ENCODE measurements around the gene PUM2.

Gene PUM2

DNA sequence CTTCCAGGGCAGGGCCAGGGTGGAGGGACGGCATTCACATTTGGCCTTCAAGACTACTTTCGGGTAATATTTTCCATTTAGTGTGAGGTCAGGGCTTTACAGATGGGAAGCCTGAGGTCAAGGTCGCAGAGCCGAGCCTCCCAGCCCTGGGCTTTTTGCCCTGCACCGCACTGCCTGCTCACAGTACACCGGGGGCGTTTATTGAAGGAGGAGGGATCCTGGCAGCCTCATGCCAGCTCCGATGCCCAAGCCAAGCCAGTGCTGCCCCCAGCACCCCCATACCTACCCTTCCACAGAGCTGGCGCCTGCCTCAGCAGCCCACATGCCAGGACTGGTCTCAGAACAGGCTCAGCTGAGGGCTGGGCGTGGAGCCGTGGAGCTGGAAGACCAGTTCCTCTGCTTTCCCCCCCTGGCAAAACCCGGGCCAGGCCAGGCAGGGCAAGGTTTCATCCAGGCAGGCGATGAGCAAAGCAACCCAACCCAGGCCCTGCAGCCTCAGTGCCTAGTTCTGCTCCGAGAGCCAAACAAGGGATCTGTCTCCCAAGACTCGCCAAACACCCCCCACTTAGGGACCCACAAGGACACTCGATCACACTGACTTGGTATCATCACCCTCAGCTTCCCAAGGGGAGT, 137.7 kb downstream of the PUM2 start:
- no peak for DNase-seq (ENCODE audit: low read depth, low spot score)
- no peak overlapping the region for H3K4me3 ChIP-seq (ENCODE audit: low read length)

DNA sequence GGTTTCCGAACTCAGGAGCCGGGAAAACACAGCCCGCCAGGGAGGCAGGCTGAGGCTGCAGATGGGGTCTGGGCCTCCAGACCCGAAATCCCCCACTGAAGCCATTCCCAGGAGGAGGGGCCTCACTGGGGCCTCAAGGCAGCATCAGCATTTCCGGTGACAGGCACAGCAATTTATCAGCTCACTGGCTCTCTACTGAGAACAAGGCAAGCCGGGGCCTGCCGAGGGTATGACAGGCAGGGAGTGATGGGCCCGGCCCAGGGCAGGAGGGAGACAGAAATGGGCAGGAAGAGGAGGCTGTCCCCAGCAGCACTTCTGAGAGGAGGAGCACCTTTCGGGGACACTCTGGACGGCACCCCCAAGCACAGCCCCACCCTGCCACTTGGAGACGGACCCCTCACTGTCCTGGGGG, 138.2 kb downstream of the PUM2 start:
- no peak overlapping the region for H3K4me3 ChIP-seq (ENCODE audit: low read length)
- no peak for DNase-seq (ENCODE audit: low read depth, low spot score)

DNA sequence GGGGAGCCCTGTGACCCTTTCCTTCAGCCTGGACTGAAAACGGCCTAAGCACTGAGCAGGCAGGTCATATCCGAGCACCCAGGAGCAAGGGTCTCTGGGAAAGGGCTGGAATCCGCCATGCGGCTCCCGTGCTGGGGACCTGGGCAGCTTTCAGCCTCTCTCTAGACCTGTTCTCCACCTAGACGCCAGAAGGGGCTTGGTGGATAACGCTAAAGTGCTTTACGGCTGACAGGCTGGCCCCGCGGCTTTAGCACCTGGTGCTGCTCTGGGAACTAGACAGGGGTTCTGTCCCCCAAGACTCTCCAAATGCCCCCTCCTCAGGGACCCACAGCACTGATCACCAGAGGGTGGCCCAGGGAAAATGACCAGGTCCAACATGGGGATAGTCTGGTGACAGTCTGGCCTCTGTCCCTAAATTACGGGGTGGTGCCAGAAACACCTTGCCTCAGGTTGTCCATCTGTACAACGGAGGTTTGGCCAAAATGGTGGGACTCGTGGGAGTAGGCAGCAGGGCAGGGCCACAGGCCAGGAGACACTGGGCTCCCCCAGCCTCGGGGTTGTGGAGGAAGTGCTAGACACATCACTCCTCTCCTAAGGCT, 138.7 kb downstream of the PUM2 start:
- H3K4me3 ChIP-seq (ENCODE audit: low read length): no peak overlapping the region

DNA sequence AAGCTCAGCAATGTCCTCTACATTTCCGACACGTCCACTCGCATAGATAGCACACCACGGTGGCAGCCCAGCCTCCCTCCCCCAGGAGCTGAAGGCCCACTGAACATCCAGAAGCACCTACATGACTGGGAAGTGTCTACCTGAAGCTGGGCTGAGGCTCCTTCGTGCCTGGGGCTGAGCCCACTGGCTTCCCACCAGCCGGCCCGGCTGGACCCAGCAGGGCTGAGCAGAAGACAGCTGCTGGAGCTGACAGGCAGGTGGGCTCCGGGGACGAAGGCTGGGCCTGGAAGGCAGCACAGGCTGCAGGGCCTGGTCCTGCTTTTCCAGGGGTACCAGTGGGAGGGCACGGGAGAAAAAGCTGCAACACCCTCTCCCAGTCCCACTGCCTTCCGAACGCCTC, 139.2 kb downstream of the PUM2 start:
- H3K4me3 ChIP-seq (ENCODE audit: low read length): no peak overlapping the region
- DNase-seq (ENCODE audit: low read depth, low spot score): no peak

More for the DNA sequence above, 138.7 kb downstream of the PUM2 start:
- no peak for DNase-seq (ENCODE audit: low read depth, low spot score)

DNA sequence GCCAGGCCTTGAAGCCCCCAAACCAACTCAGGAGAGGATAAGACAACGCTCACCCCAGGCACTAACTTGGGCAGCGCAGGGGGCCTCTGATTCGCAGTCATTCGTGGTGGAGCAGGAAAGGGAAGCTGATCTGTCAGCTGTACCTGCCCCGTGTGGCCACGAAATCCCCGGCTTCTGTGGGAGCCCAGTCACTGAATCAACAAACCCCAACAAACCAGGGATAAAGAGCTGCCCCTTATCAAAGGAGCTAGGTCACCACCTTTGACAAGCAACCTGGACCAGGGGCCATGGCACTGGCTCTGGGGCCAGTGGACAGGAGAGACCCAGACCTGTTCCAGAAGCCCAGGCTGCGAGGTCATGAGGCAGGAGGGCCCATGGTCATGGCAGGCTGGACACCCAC, 140.2 kb downstream of the PUM2 start:
- H3K4me3 ChIP-seq (ENCODE audit: low read length): no peak overlapping the region
- DNase-seq (ENCODE audit: low read depth, low spot score): no peak

DNA sequence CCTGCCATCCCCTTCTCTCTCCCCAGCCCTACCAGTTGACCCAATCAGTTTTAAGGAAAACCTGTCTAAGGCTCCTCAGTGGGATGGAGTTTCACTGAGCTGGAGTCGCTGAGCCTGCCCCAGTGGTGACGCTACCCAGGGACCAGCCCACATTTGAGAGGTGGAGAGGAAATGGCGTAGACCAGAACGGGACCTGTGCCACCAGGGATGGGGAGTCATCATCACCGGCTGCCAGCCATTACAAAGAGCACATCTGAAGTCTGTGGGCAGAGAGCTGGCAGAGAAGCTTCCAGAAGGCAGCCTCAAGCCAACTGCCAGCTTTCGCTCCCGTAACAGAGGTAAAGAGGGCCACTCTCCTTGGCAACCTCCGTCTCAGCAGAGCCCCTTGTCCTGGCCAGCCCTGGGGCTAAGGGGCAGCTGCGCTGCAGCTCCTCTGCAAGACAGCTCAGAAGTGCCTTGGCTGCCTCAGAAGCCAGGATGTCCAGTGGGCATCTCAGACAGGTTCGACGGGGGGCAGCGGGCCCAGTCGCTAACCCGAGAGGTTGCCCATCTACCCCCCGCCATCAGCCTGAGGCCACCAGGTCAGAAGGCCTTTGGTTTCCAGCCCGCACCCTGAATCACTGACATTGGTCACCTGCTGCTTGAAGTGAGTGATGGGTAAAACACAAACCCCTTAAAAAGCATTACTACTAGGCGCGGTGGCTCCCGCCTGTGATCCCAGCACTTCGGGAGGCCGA, 141.1 kb downstream of the PUM2 start:
- H3K4me3 ChIP-seq (ENCODE audit: low read length): no peak overlapping the region
- DNase-seq (ENCODE audit: low read depth, low spot score): peak; percentile 29

DNA sequence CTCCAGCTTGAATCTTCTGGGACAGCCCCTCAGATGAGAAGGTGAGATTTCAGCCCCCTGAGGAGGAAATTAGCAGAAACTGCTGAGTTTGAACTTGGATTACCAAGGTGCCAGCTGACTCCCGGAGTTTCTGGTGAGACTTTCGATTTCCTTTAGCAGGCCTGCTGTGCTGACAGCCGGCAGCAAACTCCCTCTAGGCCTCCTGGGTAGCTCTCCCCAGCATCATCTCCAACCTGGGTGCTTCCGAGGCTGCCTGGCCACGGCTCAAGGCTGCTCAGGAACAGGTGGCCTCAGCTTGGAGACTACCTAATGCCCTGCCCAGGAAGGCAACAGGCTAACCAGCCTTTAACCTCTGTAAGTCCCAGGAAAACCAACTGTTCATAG, 142.2 kb downstream of the PUM2 start:
- DNase-seq (ENCODE audit: low read depth, low spot score): no peak
- no peak overlapping the region for H3K4me3 ChIP-seq (ENCODE audit: low read length)

DNA sequence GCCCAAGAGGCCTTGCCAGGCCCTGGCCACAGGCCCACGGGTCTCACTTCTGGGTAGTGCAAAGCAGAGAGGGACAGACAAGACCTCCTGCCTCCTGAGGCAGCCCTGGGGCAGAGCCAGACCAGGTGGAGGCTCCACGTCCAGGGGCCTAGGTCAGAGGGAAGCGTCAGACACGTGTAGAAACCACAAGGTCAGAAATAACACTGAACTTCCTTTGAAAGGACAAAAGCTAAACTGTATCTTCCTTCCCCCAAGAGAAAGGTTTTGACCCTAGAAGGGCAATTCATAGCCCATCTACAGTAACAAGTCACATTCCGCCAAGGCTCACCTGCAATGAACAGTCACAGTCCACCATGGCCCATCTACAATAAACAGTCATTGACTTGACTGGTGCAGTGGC, 143.6 kb downstream of the PUM2 start:
- no peak for DNase-seq (ENCODE audit: low read depth, low spot score)
- H3K4me3 ChIP-seq (ENCODE audit: low read length): no peak overlapping the region

DNA sequence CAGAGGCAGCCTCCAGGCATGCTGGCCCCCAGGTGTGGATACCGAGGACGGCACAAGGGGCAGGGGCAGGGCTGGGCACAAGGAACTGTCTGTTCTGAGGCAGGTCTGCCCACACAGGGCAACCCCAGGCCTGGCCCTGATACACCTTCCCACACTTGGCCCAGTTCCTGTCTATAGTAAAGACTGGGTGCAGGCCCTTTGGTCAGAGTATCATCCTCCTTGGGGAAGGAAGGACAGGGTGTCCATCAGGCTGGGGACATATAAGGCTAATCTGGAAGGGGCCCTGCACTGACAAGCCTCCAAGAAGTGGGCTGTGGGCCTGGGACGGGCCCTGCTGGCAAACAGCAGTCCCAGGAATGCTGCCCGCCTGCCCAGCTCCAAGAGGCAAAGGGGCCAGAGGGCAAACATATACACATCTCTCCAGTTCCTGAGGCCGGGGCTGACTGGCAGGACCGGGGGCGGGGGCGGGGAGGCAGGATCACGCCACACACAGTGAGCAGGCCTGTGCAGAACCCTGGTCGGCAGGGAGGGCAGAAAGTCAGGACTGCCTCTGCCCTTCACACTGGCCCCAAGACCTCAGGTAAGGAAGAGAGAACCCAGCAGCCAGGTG, 144.6 kb downstream of the PUM2 start:
- no peak for DNase-seq (ENCODE audit: low read depth, low spot score)
- H3K4me3 ChIP-seq (ENCODE audit: low read length): no peak overlapping the region

DNA sequence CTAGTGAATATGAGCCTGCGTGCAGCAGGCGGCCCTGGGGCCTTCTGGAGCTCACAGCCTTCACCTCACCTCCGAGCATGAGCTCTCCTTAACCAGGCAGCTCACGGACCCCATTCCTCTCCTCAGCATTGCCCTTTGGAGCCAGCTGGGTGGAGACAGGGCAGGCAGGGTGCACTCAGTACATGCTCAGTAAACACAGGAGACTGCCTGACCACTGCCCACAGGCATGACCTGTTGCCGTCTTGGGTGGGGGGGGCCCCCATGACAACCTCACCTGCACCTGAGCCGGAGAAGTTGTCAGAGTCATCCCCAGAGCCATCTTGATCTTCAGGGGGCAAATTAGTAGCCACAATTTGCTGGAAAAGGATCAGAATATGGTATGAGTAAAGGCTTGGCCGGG, 145.6 kb downstream of the PUM2 start:
- no peak overlapping the region for H3K4me3 ChIP-seq (ENCODE audit: low read length)
- no peak for DNase-seq (ENCODE audit: low read depth, low spot score)

DNA sequence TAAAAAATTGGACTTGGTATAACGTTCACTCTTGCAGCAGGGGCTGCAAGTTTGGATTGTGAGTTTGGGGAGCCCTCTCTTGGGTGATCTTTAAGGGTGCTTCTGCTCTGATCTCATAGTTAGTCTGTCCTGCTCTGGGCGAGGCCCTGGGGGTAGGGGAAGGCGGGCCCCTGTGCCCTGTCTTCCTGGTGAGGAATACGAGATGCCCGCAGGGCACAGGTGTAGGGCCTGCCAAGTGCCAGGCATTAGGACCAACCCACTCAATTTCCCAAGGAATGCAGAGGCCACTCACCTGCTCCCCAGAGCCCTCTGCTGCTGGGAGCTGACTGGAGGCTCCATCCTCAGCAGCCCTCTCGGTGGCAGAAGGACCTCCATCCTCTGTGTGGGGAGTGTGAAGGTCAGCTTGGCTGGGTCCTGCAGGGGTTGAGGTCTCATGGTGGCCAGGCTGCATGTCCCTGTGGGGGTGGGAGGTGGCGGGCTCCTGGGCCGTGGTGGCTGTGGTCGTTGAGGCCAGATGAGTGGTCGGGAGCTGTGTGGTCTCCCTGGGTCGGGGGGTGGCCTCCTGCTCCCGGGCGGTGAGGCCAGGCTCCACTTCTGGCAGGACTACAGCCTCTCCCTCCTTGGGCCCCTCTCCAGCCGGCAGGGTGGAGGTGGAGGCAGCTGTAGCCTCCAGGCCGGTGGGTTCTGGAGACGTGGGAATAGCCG, 147.0 kb downstream of the PUM2 start:
- no peak for DNase-seq (ENCODE audit: low read depth, low spot score)
- H3K4me3 ChIP-seq (ENCODE audit: low read length): no peak overlapping the region

DNA sequence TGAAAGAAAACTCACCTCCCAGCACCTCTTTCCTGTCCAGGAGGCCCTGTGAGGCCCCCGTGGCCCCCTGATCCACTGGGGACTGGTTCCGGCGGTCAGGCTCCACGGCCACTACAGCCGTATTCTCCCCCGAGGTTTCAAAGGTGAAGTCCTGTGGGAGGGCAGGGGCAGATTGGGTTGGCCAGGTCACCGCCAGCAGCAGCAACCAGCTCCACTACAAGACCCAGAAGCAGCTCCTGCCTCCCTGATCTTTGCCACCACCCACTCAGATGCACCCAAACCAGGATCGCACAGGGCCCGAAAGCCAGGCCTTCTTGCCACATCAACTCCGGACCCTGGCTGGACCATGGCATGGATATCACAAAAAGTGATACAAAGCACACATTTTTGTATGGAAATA, 147.6 kb downstream of the PUM2 start:
- no peak for DNase-seq (ENCODE audit: low read depth, low spot score)

DNA sequence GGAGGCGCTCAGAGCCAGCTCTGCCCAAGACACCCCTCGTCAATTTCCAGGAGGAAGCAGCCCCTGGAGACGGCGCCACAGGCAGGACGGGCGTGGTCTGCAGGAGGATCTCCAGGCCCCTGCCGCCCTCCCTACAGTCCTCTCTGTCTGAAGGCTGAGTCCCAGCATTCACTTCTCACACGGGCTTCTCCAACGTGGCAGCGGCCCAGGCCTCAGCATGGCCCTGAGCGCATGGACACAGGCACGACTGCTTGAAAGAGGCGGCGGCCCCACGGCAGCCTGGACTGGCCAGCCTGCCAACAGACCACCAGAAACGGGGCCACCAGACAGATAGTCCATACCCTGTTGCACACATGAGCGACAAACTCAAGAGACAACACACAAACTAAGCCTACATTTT, 149.0 kb downstream of the PUM2 start:
- no peak for DNase-seq (ENCODE audit: low read depth, low spot score)
- H3K4me3 ChIP-seq (ENCODE audit: low read length): no peak overlapping the region

More for the DNA sequence above, 147.6 kb downstream of the PUM2 start:
- H3K4me3 ChIP-seq (ENCODE audit: low read length): no peak overlapping the region

DNA sequence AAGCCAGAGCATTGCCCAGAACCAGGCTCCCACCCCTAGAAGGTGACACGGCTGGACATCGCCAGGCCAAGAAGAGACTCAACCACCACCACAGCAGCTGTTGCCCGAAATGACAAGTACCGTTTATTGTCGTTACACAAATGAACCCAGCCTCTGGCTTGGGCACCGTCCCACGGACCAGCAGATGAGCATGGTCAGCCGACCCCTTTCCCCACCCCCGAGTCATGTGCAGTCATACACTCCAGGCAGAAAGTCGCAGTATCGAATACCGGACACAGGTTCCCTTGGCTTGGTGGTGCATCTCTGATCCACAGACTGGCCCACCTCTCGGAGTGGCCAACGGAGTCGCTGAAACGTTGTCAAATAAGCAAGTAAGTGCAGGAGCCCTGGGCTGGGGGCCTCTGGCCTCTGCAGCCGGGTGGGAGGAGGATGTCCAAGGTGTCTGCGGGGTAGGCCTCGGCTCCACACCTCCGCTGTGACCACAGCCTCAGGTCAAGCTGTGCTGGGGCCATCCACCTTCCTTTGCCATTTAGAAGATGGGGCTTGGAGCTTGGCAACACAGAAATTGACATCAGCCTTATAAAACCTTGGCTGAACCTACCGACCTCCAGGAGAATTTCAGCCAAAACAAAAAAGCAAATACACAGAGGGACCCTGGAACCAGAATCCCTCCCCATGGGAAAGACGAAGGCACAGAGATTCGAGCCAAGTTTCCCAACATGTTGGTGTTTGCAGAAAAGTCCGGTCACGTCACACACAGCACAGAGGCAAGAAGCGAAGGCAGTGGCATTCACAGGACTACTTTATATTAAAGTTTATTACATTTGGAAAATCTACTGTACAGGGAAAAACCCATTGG, 149.7 kb downstream of the PUM2 start:
- DNase-seq (ENCODE audit: low read depth, low spot score): no peak
- no peak overlapping the region for H3K4me3 ChIP-seq (ENCODE audit: low read length)

DNA sequence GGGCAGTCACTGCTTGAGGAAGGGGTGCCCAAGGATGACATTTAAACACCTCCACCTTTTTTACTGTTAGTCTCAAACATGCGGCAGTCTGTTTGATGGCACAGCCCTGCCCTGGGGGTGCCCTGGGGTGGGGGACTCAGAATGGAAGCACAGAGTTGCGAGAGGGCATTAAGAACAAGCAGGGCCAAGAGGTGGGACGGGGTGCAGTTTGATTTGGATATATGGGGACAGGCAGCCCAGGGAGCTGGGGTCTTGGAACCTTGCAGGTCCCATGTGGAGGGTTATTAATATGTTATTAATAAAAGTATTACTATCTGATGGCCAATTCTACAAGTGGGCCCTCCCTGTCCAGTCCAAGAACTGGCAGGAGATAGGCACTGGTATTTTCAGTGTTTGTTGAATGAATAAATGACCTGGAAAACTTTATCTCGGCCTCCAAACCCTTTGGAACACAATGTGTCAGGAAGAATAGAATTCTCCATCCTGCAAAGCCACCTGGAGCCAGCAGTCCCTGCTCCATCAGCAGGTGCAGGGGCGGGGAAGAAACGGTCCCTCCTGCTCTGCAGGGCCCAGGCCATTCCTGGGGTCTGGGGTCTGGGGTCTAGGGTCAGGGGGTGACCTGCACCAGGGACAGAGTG, 150.9 kb downstream of the PUM2 start:
- H3K4me3 ChIP-seq (ENCODE audit: low read length): no peak overlapping the region
- no peak for DNase-seq (ENCODE audit: low read depth, low spot score)

DNA sequence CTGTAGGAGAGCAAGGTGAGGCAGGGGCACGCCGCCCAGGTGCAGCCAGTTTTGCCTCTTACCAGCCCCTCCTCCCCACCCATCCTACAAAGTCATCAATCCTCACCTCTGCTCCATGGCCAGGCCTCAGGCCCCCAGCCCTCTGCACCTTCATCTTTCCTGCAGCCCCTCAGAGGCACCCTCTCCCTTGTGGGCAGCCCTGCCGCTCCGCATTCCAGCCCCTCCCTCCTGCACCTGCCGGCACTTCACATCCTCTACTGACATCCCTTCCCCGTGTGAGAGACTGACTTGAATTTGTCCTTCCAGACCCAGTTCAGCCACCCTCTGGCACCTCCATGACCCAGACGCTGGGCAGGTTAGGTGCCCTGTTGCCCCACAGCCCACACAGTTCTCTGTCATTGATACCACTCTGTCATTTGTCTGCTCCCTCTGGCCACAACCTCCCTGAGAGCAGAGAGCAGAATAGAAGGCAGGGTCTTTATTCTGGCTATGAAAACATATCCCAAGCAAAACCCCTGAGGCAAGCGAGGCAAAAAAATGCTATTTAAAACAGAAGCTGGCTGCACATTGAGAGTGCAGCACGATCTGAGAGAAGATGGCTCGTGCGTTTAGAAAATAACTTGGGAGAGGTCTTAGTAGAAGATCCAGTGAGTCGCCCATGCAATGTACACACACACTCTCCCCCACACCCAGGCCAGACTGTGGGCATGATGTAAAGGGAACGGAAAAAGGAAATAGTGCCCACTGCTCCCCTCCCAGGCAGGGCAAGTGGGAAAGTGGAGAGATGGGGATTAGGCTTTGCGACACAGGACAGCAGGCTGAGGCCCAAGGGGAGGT, 151.6 kb downstream of the PUM2 start:
- H3K4me3 ChIP-seq (ENCODE audit: low read length): no peak overlapping the region
- no peak for DNase-seq (ENCODE audit: low read depth, low spot score)
